Loucy (cell line): ENCODE data around the gene SSBP3.

Source experiments
- H2AFZ ChIP-seq: fragments of 200-600 bp; sonication (generic); 2 replicates; pipeline ENCODE4 v1.6.0; 2016; ENCODE audit warnings: antibody characterized with exemption, mild to moderate bottlenecking, low read length, moderate library complexity
- H3F3A ChIP-seq: fragments of 200-600 bp; 2 replicates; pipeline ENCODE4 v1.6.0; 2016; ENCODE audit warnings: antibody characterized with exemption, low read depth, mild to moderate bottlenecking
- H3K27me3 ChIP-seq: fragments of 200-600 bp; sonication (generic); 2 replicates; pipeline ENCODE4 v1.6.1; 2014; ENCODE audit warnings: low read length, mild to moderate bottlenecking; ENCODE audit not compliant: insufficient read depth, poor library complexity, severe bottlenecking
- H3K36me3 ChIP-seq: fragments of 200-600 bp; sonication (generic); 2 replicates; pipeline ENCODE4 v1.6.1; 2016; ENCODE audit warnings: low read length; ENCODE audit not compliant: insufficient read depth
- H3K4me1 ChIP-seq: fragments of 200-600 bp; sonication (generic); 2 replicates; pipeline ENCODE4 v1.5.1; 2014; ENCODE audit warnings: low read length, mild to moderate bottlenecking; ENCODE audit not compliant: insufficient read depth, poor library complexity, severe bottlenecking
- H3K4me2 ChIP-seq: fragments of 200-600 bp; sonication (generic); 2 replicates; pipeline ENCODE4 v1.6.0; 2014; ENCODE audit warnings: antibody characterized with exemption, low read length, low read depth, mild to moderate bottlenecking; ENCODE audit not compliant: poor library complexity, severe bottlenecking
- H3K4me3 ChIP-seq: fragments of 200-600 bp; sonication (generic); 2 replicates; pipeline ENCODE4 v1.5.1; 2014; ENCODE audit warnings: low read length, mild to moderate bottlenecking, mixed read lengths; ENCODE audit not compliant: poor library complexity, severe bottlenecking
- H3K79me2 ChIP-seq: fragments of 200-600 bp; sonication (generic); 2 replicates; pipeline ENCODE4 v1.6.1; 2014; ENCODE audit warnings: low read length; ENCODE audit not compliant: insufficient read depth
- H3K9ac ChIP-seq: fragments of 200-600 bp; sonication (generic); 2 replicates; pipeline ENCODE4 v1.6.0; 2014; ENCODE audit warnings: mild to moderate bottlenecking, low read depth, low read length, moderate library complexity; ENCODE audit not compliant: poor library complexity, severe bottlenecking
- H3K9me2 ChIP-seq: fragments of 200-600 bp; sonication (generic); replicated peaks from 2 replicates; pipeline ENCODE4 v1.6.1; 2016; ENCODE audit warnings: low read depth, low read length, mixed read lengths
- H3K9me3 ChIP-seq: fragments of 200-600 bp; sonication (generic); 2 replicates; pipeline ENCODE4 v1.6.1; 2014; ENCODE audit warnings: mild to moderate bottlenecking, antibody characterized with exemption, low read length, low read depth; ENCODE audit not compliant: insufficient read depth
- H4K20me1 ChIP-seq: fragments of 200-600 bp; sonication (generic); 2 replicates; pipeline ENCODE4 v1.6.0; 2014; ENCODE audit warnings: antibody characterized with exemption, low read length, mild to moderate bottlenecking; ENCODE audit not compliant: insufficient read depth, poor library complexity, severe bottlenecking
- EZH2phosphoT487 ChIP-seq: fragments of 200-600 bp; IDR thresholded peaks from 2 replicates; pipeline ENCODE4 v1.6.1; 2018; ENCODE audit warnings: antibody characterized with exemption, mild to moderate bottlenecking, moderate library complexity, borderline replicate concordance
- TF ChIP-seq, protein P1 (sequence below): fragments of 200-600 bp; sonication (generic); conservative IDR thresholded peaks from 2 replicates; pipeline ENCODE4 v1.5.1; 2014; ENCODE audit warnings: mild to moderate bottlenecking, antibody characterized with exemption, low read length

Gene SSBP3

DNA sequence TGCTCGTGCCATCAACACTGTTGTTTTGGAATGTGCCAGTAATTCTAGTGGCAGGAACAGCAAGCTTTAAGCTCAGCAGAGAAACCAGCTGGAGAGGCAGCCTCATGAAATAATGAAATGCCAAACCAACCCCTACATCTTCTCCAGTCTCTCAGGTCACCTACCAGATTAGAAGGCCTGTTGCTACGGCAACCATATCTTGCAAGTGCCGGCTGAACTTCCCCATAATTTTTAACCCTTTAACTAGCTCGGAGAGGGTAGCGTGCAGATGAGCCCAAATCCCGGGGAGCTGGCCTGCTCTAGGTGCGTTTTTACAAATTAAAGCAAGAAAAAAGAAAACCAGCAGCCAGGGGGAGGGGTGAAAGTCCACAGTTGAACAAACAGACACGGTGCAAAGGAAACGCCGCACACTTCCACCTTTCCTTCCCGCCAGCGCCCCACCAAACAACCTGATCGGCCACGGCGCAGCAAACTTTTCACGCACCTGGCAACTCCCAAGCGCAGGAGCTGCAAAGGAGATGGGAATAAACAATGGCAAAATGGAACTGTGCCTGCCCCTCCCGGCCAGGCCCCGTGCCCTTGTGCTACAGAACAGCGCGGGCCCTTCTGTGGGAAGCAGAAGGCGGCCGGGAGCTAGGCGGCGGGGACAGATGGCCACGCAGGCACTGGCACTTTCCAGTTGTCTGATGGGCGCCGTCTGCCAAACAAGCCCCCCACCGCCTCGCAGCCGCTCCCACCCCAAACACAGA, 50.1 kb downstream of the SSBP3 start:
- no peak for TF ChIP-seq EZH2phosphoT487
- TF ChIP-seq, protein P1, sequence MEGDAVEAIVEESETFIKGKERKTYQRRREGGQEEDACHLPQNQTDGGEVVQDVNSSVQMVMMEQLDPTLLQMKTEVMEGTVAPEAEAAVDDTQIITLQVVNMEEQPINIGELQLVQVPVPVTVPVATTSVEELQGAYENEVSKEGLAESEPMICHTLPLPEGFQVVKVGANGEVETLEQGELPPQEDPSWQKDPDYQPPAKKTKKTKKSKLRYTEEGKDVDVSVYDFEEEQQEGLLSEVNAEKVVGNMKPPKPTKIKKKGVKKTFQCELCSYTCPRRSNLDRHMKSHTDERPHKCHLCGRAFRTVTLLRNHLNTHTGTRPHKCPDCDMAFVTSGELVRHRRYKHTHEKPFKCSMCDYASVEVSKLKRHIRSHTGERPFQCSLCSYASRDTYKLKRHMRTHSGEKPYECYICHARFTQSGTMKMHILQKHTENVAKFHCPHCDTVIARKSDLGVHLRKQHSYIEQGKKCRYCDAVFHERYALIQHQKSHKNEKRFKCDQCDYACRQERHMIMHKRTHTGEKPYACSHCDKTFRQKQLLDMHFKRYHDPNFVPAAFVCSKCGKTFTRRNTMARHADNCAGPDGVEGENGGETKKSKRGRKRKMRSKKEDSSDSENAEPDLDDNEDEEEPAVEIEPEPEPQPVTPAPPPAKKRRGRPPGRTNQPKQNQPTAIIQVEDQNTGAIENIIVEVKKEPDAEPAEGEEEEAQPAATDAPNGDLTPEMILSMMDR, result no peak
- Histone ChIP-seq H3K9ac (no peak overlapping the region), H3K36me3 (peaks cover 28% of the 10 kb centered on the region; the same call in 1 of the 2 replicates), H4K20me1 (peaks cover 31% of the 10 kb centered on the region), H3F3A (no peaks in the 10 kb centered on the region), H3K4me3 (no peak overlapping the region), H3K9me3 (no peaks in the 10 kb centered on the region), H3K79me2 (peaks cover 92% of the 10 kb centered on the region), H3K4me1 (no peaks in the 10 kb centered on the region), H2AFZ (no peak overlapping the region), H3K9me2 (no peaks in the 10 kb centered on the region), H3K4me2 (no peak overlapping the region), H3K27me3 (no peaks in the 10 kb centered on the region)

DNA sequence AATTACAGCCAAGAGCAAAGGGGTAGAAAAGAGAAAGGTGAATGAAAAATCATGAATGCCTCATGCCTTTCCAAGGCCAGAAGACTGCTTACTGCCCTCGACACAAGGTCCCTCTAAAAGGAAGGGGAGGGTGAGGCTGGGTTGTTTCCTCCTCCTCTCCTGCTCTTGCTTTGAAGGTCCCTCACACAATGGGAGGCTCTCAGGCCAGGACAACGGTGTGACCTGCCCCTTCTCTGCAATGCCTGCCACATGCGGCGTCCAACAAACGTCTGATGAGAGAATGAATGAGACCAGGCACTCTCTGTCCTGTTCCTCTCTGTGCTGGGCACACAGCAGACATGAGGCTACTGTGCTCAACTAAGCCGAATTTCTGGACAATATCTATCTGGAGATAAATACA, 51.3 kb downstream of the SSBP3 start:
- Histone ChIP-seq H2AFZ (no peak overlapping the region), H3K4me2 (no peak overlapping the region), H3K4me1 (peaks cover 6% of the 10 kb centered on the region)

DNA sequence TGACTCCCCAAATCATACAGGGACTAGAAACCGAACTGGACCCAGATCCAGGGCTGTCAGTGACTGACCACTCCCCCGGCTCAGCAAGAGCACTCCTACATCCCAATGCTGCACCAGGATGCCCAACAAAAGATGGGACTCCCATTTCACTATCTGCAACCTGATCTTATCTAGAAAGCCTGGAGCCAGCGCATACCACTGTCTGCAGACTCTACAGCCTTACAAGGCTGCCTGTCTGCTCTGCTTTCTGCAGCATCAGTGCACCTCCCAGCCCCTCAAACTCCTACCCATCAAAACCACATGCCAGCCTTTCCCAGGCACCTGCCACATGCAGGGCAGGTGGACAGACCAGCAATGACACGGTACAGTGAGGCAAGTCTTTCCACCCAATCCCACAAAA, 52.2 kb downstream of the SSBP3 start:
- peaks cover 36% of the 10 kb centered on the region for H4K20me1 ChIP-seq
- H3K9me3 ChIP-seq, result no peaks in the 10 kb centered on the region
- no peak for TF ChIP-seq EZH2phosphoT487
- TF ChIP-seq, protein P1, result no peak
- H3F3A ChIP-seq, result no peaks in the 10 kb centered on the region
- no peaks in the 10 kb centered on the region for H3K27me3 ChIP-seq
- H3K9me2 ChIP-seq, result no peaks in the 10 kb centered on the region
- peaks cover 90% of the 10 kb centered on the region for H3K79me2 ChIP-seq
- no peak overlapping the region for H2AFZ ChIP-seq
- H3K4me3 ChIP-seq, result no peak overlapping the region
- H3K36me3 ChIP-seq, result peaks cover 29% of the 10 kb centered on the region; the same call in 1 of the 2 replicates
- H3K4me1 ChIP-seq, result peaks cover 7% of the 10 kb centered on the region
- H3K9ac ChIP-seq, result no peak overlapping the region
- H3K4me2 ChIP-seq, result no peak overlapping the region

More for the DNA sequence above, 51.3 kb downstream of the SSBP3 start:
- peaks cover 28% of the 10 kb centered on the region for H4K20me1 ChIP-seq
- H3K9ac ChIP-seq, result no peak overlapping the region
- peaks cover 27% of the 10 kb centered on the region; the same call in 1 of the 2 replicates for H3K36me3 ChIP-seq
- peaks cover 87% of the 10 kb centered on the region for H3K79me2 ChIP-seq
- TF ChIP-seq, protein P1, result no peak
- TF ChIP-seq EZH2phosphoT487, result no peak
- no peaks in the 10 kb centered on the region for H3K9me2 ChIP-seq
- no peaks in the 10 kb centered on the region for H3K9me3 ChIP-seq
- no peak overlapping the region for H3K4me3 ChIP-seq
- no peaks in the 10 kb centered on the region for H3K27me3 ChIP-seq
- H3F3A ChIP-seq, result no peaks in the 10 kb centered on the region
